Measurements from ENCODE around the gene ADGB. TPM values are rescaled to one million over a fixed set of nuclear protein-coding genes. Genes with fewer than 3 reads are reported as not detected.

The ADGB gene
- total and polyA plus RNA-seq, 2 of the 13 experiments (the other 11 are each of a cell fraction or from before 2014, with no cell fraction given) = not detected

DNA sequence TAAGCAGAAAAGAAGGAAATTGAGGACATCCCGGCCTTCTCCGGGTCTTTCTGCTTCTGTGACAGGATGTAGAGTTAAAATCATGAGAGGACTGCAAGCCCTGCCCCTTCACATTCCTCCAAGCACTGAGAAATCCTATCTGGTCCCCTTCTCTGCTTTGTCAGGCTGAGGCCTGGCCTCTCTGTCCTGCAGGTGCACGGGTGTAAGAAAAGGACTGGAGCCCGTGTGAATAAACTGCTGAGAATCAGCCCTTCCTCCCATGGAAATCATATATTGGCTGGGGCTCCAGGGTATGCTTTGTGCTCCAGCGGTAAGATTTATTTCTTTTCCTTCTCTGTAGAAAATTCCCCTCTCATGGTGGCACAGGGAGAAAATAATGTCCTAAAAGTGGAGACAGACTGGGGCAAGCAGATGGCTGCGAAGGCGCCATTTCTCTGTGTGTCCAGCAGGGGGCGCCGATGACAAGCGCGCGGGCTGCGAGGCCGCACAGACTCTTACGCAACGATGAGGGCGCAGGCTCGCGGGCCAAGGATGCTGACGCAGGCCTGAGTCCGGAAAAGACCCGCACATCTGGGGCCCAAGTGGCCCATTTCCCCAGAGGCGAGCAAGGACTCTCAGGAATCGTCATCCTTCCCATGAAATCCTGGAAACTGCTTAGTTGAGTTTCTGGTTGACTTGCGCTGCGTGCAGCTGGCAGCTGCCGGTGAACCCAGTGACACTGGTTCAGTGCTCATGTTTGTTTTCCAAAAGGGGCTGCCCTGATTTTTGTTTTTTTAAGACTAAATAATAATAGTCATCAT lies 258.6 kb downstream of the ADGB start (continued):
- TF ChIP-seq, protein P1, sequence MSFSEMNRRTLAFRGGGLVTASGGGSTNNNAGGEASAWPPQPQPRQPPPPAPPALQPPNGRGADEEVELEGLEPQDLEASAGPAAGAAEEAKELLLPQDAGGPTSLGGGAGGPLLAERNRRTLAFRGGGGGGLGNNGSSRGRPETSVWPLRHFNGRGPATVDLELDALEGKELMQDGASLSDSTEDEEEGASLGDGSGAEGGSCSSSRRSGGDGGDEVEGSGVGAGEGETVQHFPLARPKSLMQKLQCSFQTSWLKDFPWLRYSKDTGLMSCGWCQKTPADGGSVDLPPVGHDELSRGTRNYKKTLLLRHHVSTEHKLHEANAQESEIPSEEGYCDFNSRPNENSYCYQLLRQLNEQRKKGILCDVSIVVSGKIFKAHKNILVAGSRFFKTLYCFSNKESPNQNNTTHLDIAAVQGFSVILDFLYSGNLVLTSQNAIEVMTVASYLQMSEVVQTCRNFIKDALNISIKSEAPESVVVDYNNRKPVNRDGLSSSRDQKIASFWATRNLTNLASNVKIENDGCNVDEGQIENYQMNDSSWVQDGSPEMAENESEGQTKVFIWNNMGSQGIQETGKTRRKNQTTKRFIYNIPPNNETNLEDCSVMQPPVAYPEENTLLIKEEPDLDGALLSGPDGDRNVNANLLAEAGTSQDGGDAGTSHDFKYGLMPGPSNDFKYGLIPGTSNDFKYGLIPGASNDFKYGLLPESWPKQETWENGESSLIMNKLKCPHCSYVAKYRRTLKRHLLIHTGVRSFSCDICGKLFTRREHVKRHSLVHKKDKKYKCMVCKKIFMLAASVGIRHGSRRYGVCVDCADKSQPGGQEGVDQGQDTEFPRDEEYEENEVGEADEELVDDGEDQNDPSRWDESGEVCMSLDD (CRISPR knock-in tag; IDR thresholded peaks at IDR 0.05; ENCODE audit: borderline replicate concordance) = no peak
- TF ChIP-seq HMG20A (CRISPR knock-in tag; IDR thresholded peaks at IDR 0.05; ENCODE audit: borderline replicate concordance) (peak; percentile 21; the same call in 1 of the 2 replicates), AGO1 (IDR thresholded peaks at IDR 0.05; ENCODE audit: low read depth, low read length, poor library complexity, severe bottlenecking) (peak; percentile 36), FOSL1 (CRISPR knock-in tag; IDR thresholded peaks at IDR 0.05; ENCODE audit: borderline replicate concordance) (no peak), ZNF317 (CRISPR knock-in tag; IDR thresholded peaks at IDR 0.05) (peak; percentile 58; the same call in 1 of the 2 replicates), MIXL1 (CRISPR knock-in tag; IDR thresholded peaks at IDR 0.05) (peak; percentile 79; the same call in 1 of the 2 replicates), ZNF776 (CRISPR knock-in tag; IDR thresholded peaks at IDR 0.05) (no peak), DR1 (CRISPR knock-in tag; IDR thresholded peaks at IDR 0.05) (peak; percentile 56; the same call in 1 of the 2 replicates), ZNF83 (CRISPR knock-in tag; IDR thresholded peaks at IDR 0.05; ENCODE audit: borderline replicate concordance) (no peak; the same call in 1 of the 2 replicates), ZNF546 (CRISPR knock-in tag; conservative IDR thresholded peaks at IDR 0.05) (no peak), EEA1 (CRISPR knock-in tag; IDR thresholded peaks at IDR 0.05; ENCODE audit: borderline replicate concordance) (no peak), ZNF235 (CRISPR knock-in tag; IDR thresholded peaks at IDR 0.05; ENCODE audit: borderline replicate concordance) (0 out of 2 replicates have a peak, but pooled peaks have one; percentile 43), ZNF550 (CRISPR knock-in tag; IDR thresholded peaks at IDR 0.05; ENCODE audit: borderline replicate concordance) (0 out of 2 replicates have a peak, but pooled peaks have one; percentile 62)
- TF ChIP-seq, protein P2, sequence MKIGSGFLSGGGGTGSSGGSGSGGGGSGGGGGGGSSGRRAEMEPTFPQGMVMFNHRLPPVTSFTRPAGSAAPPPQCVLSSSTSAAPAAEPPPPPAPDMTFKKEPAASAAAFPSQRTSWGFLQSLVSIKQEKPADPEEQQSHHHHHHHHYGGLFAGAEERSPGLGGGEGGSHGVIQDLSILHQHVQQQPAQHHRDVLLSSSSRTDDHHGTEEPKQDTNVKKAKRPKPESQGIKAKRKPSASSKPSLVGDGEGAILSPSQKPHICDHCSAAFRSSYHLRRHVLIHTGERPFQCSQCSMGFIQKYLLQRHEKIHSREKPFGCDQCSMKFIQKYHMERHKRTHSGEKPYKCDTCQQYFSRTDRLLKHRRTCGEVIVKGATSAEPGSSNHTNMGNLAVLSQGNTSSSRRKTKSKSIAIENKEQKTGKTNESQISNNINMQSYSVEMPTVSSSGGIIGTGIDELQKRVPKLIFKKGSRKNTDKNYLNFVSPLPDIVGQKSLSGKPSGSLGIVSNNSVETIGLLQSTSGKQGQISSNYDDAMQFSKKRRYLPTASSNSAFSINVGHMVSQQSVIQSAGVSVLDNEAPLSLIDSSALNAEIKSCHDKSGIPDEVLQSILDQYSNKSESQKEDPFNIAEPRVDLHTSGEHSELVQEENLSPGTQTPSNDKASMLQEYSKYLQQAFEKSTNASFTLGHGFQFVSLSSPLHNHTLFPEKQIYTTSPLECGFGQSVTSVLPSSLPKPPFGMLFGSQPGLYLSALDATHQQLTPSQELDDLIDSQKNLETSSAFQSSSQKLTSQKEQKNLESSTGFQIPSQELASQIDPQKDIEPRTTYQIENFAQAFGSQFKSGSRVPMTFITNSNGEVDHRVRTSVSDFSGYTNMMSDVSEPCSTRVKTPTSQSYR (CRISPR knock-in tag; IDR thresholded peaks at IDR 0.05; ENCODE audit: borderline replicate concordance) = peak; percentile 33; the same call in 1 of the 2 replicates
- TF ChIP-seq, protein P3, sequence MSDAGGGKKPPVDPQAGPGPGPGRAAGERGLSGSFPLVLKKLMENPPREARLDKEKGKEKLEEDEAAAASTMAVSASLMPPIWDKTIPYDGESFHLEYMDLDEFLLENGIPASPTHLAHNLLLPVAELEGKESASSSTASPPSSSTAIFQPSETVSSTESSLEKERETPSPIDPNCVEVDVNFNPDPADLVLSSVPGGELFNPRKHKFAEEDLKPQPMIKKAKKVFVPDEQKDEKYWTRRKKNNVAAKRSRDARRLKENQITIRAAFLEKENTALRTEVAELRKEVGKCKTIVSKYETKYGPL (CRISPR knock-in tag; IDR thresholded peaks at IDR 0.05) = peak; percentile 99

Measured in HepG2 (cell line).